ENCODE results near the gene CBX1. TPM values are rescaled to one million over a fixed set of nuclear protein-coding genes. Genes with fewer than 3 reads are reported as not detected.
A peak's percentile ranks its signal among the peaks of the same experiment; 100 is the strongest.

Gene CBX1
- total and polyA plus RNA-seq, 2 of the 13 experiments (the other 11 are each of a cell fraction or from before 2014, with no cell fraction given) = 17.8 to 108 TPM

- TF ChIP-seq ZBTB39 (CRISPR knock-in tag; IDR thresholded peaks at IDR 0.05) (no peak), RFX5 (IDR thresholded peaks at IDR 0.05; ENCODE audit: low read depth, low read length) (peak; percentile 77; the same call in 1 of the 2 replicates), MED8 (CRISPR knock-in tag; IDR thresholded peaks at IDR 0.05; ENCODE audit: insufficient replicate concordance) (peak; percentile 77), TFE3 (CRISPR knock-in tag; IDR thresholded peaks at IDR 0.05) (no peak; the same call in 1 of the 2 replicates), CEBPG (CRISPR knock-in tag; IDR thresholded peaks at IDR 0.05) (no peak; the same call in 1 of the 2 replicates), ZNF616 (CRISPR knock-in tag; IDR thresholded peaks at IDR 0.05; ENCODE audit: low read depth) (no peak; the same call in 1 of the 2 replicates), GLMP (CRISPR knock-in tag; IDR thresholded peaks at IDR 0.05; ENCODE audit: borderline replicate concordance) (no peak), HOXD1 (CRISPR knock-in tag; IDR thresholded peaks at IDR 0.05) (peak; percentile 19; the same call in 1 of the 2 replicates), ZNF329 (CRISPR knock-in tag; IDR thresholded peaks at IDR 0.05; ENCODE audit: low read depth) (no peak), CEBPZ (IDR thresholded peaks at IDR 0.05; ENCODE audit: low read length) (no peak), HNRNPL (IDR thresholded peaks at IDR 0.05; ENCODE audit: low read depth, low read length) (0 out of 2 replicates have a peak, but pooled peaks have one; percentile 65), ERF (CRISPR knock-in tag; IDR thresholded peaks at IDR 0.05) (peak; percentile 20; the same call in 1 of the 2 replicates), SIX4 (CRISPR knock-in tag; IDR thresholded peaks at IDR 0.05) (no peak; the same call in 1 of the 2 replicates), ZNF251 (CRISPR knock-in tag; IDR thresholded peaks at IDR 0.05) (no peak), NFE2 (CRISPR knock-in tag; IDR thresholded peaks at IDR 0.05) (no peak), ZBTB42 (CRISPR knock-in tag; IDR thresholded peaks at IDR 0.05) (0 out of 2 replicates have a peak, but pooled peaks have one; percentile 54), IRF9 (CRISPR knock-in tag; IDR thresholded peaks at IDR 0.05; ENCODE audit: borderline replicate concordance) (peak; percentile 52; the same call in 1 of the 2 replicates), ZSCAN31 (CRISPR knock-in tag; IDR thresholded peaks at IDR 0.05; ENCODE audit: low read depth) (peak; percentile 98; the same call in 1 of the 2 replicates), ZNF160 (CRISPR knock-in tag; IDR thresholded peaks at IDR 0.05) (peak; percentile 61; the same call in 1 of the 2 replicates), PHF20 (CRISPR knock-in tag; IDR thresholded peaks at IDR 0.05) (peak; percentile 93)
Observed at GRCh38 chr17:48107137-48108055, 6.1 kb upstream of the CBX1 start, which contains the start of gene SNX11 (continued).
